Thoracic aorta (tissue), 2 donors: ENCODE data around the gene LNX1. TPM values are rescaled to one million over a fixed set of nuclear protein-coding genes. Genes with fewer than 3 reads are reported as not detected.

Experiments used
- ATAC-seq: fragments of 150-250 bp; one replicate; pipeline ENCODE4 v1.8.0; 2017; ENCODE audit warnings: low read depth; ENCODE audit not compliant: insufficient number of reproducible peaks, low FRiP score
- DNase-seq: peaks from one replicate; pipeline ENCODE4 v3.0.0-alpha.2; 2020; ENCODE audit warnings: low spot score
- H3K27ac ChIP-seq, 2 donors: fragments of 200-600 bp; sonication (generic); 1 replicate in 1 of 2; 2 replicates in 1 of 2; pipeline ENCODE4 v1.5.1; 2016; ENCODE audit warnings: mild to moderate bottlenecking in 2 of 2, moderate library complexity in 2 of 2
- H3K27me3 ChIP-seq: fragments of 200-600 bp; sonication (generic); replicated peaks from 2 replicates; pipeline ENCODE4 v1.6.0; 2016; ENCODE audit warnings: mild to moderate bottlenecking; ENCODE audit not compliant: insufficient read depth
- H3K36me3 ChIP-seq: fragments of 200-600 bp; sonication (generic); one replicate; pipeline ENCODE4 v1.5.1; 2016
- H3K4me1 ChIP-seq, 2 donors: fragments of 200-600 bp; sonication (generic); 1 replicate in 1 of 2; 2 replicates in 1 of 2; pipeline versions ENCODE4 v1.5.1 to v1.6.0; 2016; ENCODE audit warnings: low read depth in 2 of 2, mild to moderate bottlenecking in 1 of 2; ENCODE audit not compliant: control insufficient read depth in 1 of 2
- H3K4me3 ChIP-seq: fragments of 200-600 bp; sonication (generic); 2 replicates; pipeline ENCODE4 v1.5.1; 2016; ENCODE audit warnings: mild to moderate bottlenecking
- H3K9me3 ChIP-seq: fragments of 200-600 bp; sonication (generic); 2 replicates; pipeline ENCODE4 v1.5.1; 2016
- total RNA-seq, 2 donors: library from RNA; depleted of rRNA; stranded (reverse); fragments of >200 nt; gene quantifications; one replicate each; pipeline versions ENCODE4 v1.1.0 to v1.2.3, GENCODE V29; 2016
- TF ChIP-seq, protein P1 (sequence below): fragments of 200-600 bp; sonication (generic); IDR thresholded peaks from one replicate; pipeline ENCODE4 v1.5.1; 2019; ENCODE audit warnings: antibody characterized with exemption

The LNX1 gene
- total RNA-seq, 2 donors from 2014 or later: 12.6 to 24.1 TPM

DNA sequence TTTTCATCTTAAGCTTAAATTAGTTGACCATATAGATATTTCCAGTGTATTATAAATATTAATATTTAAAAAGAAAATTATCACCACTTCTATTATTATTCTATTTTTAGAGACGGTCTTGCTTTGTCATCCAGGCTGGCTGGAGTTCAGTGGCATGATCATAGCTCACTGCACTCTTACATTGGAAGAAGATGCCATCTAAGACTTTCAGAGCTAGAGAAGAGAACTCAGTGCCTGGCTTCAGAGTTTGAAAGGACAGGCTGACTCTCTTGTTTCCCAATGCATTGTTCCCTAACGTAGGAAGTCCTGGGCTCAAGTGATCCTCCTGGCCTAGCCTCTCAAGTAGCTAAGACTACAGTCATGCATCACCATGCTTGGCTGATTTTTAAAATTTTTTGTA lies 137.9 kb downstream of the LNX1 start:
- H3K9me3 ChIP-seq: no peaks in the 10 kb centered on the region
- TF ChIP-seq, protein P1, sequence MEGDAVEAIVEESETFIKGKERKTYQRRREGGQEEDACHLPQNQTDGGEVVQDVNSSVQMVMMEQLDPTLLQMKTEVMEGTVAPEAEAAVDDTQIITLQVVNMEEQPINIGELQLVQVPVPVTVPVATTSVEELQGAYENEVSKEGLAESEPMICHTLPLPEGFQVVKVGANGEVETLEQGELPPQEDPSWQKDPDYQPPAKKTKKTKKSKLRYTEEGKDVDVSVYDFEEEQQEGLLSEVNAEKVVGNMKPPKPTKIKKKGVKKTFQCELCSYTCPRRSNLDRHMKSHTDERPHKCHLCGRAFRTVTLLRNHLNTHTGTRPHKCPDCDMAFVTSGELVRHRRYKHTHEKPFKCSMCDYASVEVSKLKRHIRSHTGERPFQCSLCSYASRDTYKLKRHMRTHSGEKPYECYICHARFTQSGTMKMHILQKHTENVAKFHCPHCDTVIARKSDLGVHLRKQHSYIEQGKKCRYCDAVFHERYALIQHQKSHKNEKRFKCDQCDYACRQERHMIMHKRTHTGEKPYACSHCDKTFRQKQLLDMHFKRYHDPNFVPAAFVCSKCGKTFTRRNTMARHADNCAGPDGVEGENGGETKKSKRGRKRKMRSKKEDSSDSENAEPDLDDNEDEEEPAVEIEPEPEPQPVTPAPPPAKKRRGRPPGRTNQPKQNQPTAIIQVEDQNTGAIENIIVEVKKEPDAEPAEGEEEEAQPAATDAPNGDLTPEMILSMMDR: no peak
- ATAC-seq: no peak
- peaks cover 9% of the 10 kb centered on the region for H3K36me3 ChIP-seq
- H3K4me1 ChIP-seq: no peaks in the 10 kb centered on the region
- H3K27ac ChIP-seq: no peak overlapping the region
- DNase-seq: no peak
- no peak overlapping the region for H3K4me3 ChIP-seq
- no peaks in the 10 kb centered on the region for H3K27me3 ChIP-seq

DNA sequence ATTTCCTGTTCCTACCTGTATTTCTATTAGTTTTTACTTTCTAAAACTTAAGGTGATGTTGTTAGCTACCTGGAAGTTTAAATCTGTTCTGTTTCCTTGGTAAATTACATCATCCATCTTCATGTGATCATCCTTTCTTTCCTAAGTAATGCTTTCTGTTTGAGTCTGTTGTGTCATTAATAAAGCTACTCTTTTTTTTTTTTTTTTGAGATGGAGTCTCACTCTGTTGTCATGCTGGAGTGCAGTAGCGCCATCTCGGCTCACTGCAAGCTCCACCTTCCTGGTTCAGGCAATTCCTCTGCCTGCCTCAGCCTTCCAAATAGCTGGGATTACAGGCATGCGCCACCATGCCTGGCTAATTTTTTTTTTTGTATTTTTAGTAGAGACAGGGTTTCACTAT lies 140.5 kb downstream of the LNX1 start:
- Histone ChIP-seq H3K27me3 (no peaks in the 10 kb centered on the region), H3K36me3 (peaks cover 6% of the 10 kb centered on the region), H3K9me3 (no peaks in the 10 kb centered on the region), H3K4me3 (no peak overlapping the region), H3K27ac (no peak overlapping the region), H3K4me1 (no peaks in the 10 kb centered on the region)
- TF ChIP-seq, protein P1: no peak
- no peak for DNase-seq
- no peak for ATAC-seq

DNA sequence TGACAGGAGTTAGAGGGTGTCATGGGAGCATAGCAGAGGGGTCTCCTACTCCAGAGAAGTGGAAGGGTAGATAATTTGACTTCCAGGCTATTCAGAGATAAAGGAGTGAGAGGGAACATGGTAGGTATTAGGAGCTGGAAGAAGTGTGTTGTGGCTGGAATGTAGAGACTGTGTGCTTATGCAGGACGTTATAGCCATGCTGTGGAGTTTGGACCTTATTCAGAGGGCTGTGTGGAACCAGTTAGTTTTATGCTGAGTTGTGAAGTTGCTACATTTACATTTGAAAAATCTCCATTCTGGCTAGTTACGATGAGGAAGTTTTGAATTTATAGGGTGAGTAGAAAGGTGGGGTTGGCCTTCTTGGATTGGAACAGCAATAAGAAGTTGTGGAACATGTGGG lies 146.3 kb downstream of the LNX1 start:
- Histone ChIP-seq H3K9me3 (no peaks in the 10 kb centered on the region), H3K4me3 (no peak overlapping the region), H3K27me3 (no peaks in the 10 kb centered on the region), H3K27ac (no peak overlapping the region), H3K36me3 (peaks cover 10% of the 10 kb centered on the region), H3K4me1 (no peaks in the 10 kb centered on the region)
- TF ChIP-seq, protein P1: no peak
- no peak for DNase-seq
- no peak for ATAC-seq

DNA sequence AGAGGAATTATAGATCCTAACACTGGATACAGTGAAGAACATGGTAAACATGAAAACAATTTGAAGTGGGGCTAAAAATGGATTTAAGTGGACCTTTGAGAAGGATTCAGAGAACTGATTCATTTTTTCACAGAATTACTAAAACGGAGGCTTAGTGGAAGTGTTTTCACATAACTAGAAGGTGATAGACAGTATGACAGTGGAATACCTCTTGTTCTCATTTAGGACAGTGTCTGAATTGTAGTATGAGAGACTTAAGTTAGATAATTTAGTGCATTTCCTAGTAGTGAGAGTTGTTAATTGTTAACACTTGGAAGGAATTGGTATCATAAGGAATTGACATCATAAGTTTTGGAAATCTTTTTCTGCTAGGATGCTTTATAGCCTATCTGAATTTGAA lies 149.7 kb downstream of the LNX1 start:
- peaks cover 10% of the 10 kb centered on the region for H3K36me3 ChIP-seq
- H3K4me3 ChIP-seq: no peak overlapping the region
- H3K9me3 ChIP-seq: no peaks in the 10 kb centered on the region
- TF ChIP-seq, protein P1: no peak
- no peaks in the 10 kb centered on the region for H3K27me3 ChIP-seq
- ATAC-seq (no peak), DNase-seq (no peak)
- H3K27ac ChIP-seq: no peak overlapping the region
- no peaks in the 10 kb centered on the region for H3K4me1 ChIP-seq

DNA sequence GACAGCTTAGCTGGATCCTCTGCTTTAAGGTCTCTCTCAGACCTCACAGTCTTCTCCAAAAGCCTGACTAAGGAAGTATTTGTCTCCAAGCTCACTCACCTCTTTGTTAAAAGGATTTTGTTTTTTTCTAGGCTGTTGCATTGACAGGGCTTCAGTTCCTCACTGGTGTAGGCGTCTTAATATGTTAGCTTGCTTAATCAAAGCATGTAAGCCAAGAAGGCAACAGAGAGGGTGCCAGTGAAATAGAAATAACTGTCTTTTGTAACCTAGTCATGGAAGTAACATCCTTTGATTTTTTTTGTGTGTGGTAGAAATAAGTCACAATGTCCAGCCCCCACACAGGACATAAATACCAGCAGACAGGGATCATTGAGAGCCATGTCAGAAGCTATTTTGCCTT lies 155.0 kb downstream of the LNX1 start:
- Histone ChIP-seq H3K36me3 (no peaks in the 10 kb centered on the region), H3K4me3 (no peak overlapping the region), H3K4me1 (no peaks in the 10 kb centered on the region), H3K9me3 (no peaks in the 10 kb centered on the region), H3K27ac (no peak overlapping the region), H3K27me3 (no peaks in the 10 kb centered on the region)
- TF ChIP-seq, protein P1: no peak
- ATAC-seq: no peak
- no peak for DNase-seq
